ENCODE measurements around the gene TCF12.
"Not testable (repeated sequence)": the region's sequence is repeated elsewhere in the genome, so short reads cannot be mapped to it uniquely, and the experiment has no call there.

TCF12 gene

DNA sequence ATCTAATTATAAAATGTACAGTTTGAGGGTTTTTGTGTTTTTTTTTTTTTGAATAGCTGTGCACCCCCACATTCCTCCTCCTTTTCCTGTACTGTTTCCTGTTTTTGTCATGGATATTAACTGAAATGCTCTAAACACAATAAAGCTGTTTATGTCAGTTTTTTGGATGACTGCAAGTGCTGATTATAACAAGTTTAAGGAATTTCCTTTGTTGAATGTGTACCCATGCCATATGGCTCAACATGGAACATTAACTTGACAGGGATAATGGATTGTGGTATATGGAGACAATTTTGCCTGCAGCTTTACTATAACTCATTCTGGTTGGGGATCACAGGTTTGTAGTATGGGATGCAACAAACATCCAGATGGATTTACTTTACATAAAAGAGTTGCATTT lies 216.4 kb downstream of the TCF12 start:
- no peak for DNase-seq (ENCODE audit: low read depth in 2 of 2)

DNA sequence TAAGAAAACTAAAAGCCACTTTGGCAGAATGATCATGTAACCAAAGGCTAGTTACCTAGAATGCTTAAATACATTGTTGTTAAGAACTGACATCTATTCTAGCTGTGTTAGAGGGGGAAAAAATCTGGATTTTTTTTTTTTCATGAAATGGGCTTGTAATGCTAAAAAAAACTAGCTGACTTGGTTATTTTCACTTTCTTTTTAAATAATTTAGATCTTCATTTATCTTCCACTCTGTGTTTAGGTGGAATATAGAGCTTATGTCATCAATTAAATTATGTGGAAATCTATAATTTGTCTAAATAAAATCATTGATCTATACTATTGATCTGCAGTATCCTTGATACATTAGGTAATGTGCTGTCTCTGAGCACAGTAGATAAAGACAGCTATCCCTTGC lies 217.4 kb downstream of the TCF12 start:
- no peak for DNase-seq (ENCODE audit: low read depth in 2 of 2)

DNA sequence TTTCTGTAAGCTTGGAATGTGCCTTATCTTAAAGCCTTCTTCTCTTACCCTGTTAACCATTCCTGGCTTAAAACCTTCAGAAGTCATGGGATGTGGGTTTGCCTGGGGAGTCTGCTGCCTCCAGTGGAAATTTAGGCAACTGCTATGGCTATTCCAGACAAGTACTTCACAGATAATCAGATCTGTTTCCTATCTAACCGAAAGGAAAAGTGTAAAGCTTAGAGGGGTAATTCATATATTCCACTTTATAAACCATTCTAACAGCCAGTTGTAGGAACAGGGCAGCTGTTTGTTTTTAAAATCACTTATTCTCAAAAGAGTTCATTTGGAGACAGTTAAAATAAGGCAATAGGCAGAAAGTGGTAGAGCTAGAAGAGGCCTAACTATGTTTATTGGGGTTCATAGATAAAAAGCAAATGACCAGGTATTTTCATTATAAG lies 219.9 kb downstream of the TCF12 start:
- DNase-seq (ENCODE audit: low read depth in 2 of 2), result no peak

DNA sequence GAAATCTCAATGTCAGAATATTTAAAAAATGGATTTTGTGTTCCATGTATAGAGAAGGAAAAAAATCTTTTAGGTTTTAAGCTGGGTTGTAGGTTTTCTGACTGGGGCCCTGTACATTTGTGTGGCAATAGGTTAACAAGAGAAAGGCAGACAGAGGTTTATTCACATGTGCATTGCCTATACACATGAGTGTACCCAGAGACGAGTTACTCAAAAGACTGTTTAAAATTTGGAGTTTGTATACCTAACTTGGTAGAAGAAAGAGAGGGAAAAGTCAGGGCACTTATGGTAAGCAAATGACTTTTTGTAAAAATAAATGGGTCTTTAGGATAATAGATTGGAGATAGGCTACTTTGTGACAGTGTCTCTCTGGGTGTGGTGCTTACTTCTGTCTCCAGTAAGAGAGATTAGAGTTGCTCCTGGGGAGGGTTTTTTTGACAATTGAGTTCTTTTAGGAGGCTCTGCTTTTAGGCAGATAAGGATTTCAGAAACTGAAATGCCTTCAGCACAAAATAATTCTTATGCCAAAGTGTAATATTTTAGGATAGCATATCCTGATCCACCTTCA lies 225.2 kb downstream of the TCF12 start:
- no peak for DNase-seq (ENCODE audit: low read depth in 2 of 2)

DNA sequence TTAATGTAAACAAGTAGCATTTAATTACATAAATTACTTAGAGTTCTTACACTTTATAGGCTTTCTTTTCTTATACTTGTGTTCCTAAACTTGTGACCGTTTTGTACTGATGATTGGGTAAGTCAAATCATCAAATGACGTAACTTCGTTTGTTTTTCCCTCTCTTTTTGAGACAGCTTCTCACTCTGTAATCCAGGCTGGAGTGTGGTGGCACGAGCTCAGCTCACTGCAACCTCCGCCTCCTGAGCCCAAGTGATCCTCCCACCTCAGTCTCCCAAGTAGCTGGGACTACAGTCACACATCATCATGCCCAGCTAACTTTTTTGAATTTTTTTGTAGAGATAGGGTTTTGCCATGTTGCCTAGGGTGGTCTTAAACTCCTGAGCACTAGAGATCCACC lies 226.0 kb downstream of the TCF12 start:
- DNase-seq (ENCODE audit: low read depth in 2 of 2), result no peak

DNA sequence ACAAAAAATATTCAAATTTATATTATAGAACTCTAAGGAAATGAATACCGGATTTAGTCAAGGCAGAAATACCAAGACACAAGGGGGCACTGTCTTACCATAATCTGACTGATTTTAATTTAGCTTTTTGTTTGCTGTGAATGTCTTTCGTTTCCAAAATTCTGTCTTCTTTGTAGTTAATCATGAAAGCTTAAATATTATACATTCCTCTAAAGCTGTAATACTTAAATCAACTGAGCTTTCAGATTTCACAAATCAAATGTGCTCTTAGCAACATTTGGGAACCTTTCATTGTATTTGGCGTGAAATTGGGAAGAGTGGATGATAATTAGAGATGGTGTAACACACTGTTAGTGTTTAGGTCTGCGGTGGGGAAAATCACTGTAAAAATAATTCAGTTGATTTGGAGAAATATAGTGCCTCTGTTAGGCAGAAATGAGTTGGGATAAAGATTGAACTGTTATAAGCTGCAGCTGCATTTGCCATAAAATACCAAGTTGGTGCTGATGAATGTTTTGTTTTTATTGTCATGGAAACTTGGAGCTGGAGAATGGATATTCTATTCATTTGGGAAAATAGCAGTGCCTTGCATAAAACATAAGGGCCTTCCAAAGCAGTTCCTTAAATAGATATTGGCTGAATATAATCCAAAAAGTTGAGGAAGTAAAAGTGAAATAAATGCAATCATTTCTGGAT lies 228.2 kb downstream of the TCF12 start:
- DNase-seq (ENCODE audit: low read depth in 2 of 2), result no peak

DNA sequence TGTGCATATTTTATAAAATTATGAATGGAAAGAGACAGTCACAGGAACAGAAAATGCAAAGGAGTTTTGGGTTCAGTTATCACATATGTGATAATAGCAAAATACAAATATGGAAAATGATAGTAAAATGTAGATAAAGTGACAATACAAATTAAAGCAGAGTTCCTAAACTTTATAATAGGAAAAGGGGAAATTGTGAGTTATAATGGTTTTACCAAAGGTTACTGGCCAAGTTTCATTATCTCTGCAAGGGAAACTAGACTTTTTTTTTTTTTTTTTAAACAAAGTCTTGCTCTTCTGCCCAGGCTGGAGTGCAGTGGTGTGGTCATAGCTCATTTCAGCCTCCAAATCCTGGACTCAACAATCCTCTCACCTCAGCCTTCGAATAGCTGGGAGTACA lies 229.2 kb downstream of the TCF12 start:
- no peak for DNase-seq (ENCODE audit: low read depth in 2 of 2)

DNA sequence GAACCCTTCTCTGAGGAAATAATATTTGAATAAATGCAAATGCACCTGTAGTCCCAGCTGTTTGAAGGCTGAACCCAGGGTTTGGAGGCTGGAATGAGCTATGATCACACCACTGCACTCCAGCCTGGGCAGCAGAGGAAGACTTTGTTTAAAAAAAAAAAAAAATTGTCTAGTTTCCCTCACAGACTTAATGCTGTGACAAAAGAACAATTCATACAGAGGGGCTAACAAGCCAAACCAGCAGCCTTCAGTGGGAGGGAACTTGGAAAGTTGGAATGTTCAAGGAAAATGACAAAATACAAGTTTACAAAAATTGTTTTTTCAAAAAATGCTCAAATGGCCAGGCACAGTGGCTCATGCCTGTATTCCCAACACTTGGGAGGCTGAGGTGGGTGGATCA lies 229.8 kb downstream of the TCF12 start:
- no peak for DNase-seq (ENCODE audit: low read depth in 2 of 2)

DNA sequence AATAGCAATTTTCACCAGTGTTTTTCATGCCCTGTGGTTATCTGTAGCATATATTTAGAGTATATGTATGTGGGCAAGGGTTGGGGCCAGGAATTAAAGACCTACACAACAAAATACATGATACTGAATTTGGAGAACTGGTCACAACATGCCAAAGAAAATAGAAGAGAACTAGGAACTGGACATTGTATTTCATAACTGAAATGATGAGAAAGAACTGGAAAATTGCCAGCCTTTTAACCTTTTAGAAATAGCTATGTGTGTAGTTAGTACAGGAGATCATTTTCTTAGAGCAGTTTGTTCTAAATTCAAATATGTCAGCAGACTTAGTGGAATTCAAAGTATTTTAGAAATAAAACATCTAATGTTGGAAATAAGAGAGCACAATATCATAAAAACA lies 230.8 kb downstream of the TCF12 start:
- DNase-seq (ENCODE audit: low read depth in 2 of 2), result no peak

DNA sequence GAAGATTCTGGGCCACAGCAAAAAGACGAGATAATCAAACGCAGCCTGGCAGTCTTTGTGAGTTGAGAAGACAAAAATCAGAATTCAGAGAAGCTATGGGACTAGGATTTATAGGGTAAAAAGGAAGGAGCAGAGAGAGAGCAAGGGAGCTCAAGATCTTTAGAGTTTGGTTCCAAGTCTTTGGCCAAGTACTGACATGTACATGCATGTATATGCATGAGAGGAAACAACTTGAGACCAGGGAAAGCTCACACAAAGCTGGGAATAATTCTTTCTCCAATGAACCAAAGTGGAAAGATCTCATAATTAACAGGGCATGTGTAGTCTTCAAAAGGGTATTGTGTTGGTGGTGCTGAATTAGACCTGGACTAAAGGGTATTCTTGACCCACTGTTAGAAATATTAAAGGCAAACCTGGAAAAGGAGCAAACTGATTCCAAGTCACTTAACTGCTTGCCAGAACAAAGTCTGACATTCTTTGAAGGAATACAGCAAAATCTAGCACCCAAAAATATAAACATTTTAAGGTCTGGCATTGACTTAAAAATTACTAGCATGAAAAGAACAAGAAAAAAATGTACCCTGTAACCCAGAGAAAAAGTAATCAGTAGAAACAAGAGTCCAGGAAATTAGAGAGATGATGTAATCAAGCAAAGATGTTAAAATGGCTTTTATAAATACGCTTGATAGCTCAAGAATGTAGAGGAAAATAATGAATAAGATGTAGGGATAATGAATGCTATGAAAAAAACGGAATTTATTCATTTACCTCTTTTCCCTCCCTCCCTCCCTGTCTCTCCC lies 231.8 kb downstream of the TCF12 start:
- no peak for DNase-seq (ENCODE audit: low read depth in 2 of 2)

DNA sequence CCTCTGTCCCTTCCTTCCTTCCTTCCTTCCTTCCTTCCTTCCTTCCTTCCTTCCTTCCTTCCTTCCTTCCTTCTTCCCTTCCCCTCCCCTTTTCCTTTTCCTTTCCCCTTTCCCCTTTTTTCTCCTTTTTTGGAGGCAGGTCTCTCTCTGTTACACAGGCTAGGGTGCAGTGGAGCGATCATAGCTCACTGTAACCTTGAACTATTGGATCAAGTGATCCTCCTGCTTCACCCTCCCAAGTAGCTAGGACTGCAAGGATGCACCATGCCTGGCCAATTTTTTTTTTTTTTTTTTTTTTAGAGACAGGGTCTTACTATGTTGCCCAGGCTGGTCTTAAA lies 232.4 kb downstream of the TCF12 start:
- DNase-seq (ENCODE audit: low read depth in 2 of 2), result not testable (repeated sequence)

DNA sequence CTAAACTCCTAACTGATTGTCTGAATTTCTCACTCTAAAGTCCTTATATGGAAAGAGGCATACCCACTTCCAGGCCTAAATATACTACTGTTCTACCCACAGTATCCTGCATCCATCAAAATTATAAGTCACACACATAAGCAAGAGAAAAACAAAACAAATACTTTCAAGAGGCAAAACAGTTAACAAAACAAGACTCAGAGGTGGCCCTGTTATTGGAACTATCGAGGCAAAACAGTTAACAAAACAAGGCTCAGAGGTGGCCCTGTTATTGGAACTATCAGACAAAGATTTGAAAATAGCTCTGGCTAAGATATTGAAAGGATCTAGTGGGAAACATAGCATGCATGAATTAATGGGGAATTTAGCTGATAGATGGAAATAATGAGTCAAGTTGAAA lies 233.7 kb downstream of the TCF12 start:
- DNase-seq (ENCODE audit: low read depth in 2 of 2), result no peak

DNA sequence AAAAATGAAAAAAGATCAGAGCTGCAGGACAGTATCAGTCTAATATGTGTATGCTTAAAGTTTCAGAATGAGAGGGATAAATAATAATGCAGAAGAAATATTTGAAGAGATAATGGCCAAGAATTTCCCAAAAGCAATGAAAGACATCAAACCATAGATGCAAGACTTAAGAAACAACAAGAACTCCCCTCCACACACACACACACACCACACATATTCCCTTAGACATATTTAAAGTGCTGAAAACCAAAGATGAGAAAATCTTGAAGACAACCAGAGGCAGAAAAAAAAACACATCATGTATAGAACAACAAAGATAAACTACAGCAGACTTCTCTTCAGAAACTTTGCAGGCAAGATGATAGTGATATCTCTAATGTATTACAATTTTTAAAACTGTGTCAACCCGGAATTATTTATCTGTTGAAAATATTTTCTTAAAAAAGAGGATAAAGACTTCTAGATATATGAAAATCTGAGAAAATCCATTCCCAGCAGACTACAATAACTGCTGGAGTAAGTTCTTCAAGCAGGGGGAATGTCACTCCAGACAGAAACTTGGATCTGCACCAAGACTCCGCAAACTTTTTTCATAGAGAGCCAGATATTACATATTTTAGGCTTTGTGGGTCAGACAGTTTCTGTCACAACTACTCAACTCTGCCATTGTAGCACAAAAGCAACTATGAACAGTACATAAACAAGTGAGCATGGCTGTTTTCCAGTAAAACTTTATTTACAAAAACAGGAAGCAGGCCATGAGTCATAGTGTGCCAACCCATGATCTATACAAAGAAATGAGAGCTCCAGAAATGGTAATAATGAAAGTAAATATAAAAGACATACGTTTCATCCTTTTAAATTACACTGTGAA lies 234.5 kb downstream of the TCF12 start:
- DNase-seq (ENCODE audit: low read depth in 2 of 2), result no peak

DNA sequence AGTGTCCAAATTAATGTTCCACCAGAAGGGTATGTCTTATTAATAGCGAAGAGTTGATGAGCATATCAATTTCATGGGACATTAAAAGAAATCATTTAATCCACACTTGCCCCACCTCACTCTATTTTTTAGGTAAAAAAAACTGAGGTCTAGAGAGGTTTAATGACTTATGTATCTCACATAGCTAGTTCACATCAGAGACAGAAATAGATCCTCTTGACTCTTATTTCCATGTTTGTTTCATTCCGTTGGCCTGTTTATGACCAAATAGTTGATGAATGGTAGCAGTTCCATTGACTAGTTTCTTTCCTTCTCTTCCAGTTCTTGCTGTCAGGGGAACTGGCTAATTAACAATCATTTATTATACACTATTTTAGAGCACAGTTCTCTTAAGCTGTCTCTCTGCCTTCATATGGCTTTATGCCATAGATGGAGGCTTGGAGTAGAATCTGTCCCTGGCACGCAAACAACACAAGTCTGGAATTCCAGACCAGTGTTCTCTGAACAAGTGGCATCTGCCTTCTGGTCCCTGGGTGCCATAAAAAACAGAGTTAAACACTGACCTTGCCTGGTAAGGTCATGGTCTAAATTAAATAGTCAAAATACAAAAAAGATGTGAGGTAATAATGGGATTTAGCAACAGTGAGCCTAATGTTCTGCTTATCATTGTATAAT lies 237.9 kb downstream of the TCF12 start:
- no peak for DNase-seq (ENCODE audit: low read depth in 2 of 2)

DNA sequence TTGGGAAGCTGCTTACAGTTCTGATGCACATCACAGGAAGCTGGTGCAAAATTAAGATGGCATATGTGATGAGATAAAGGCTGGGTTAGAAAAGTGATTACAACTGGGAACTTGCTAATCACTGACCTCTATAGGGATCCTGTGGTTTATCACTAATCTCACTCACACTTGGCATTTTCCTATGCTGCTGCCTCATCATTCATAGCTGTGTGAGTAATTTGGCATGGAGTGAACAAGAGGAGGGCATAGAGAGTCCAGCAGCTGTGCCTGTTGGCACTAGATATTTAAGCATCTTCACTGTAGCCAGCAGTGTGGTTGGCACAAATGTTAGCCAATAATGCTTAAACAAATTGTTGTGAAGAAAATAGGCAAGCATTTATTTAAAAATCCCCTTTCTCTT lies 240.1 kb downstream of the TCF12 start:
- DNase-seq (ENCODE audit: low read depth in 2 of 2), result no peak

DNA sequence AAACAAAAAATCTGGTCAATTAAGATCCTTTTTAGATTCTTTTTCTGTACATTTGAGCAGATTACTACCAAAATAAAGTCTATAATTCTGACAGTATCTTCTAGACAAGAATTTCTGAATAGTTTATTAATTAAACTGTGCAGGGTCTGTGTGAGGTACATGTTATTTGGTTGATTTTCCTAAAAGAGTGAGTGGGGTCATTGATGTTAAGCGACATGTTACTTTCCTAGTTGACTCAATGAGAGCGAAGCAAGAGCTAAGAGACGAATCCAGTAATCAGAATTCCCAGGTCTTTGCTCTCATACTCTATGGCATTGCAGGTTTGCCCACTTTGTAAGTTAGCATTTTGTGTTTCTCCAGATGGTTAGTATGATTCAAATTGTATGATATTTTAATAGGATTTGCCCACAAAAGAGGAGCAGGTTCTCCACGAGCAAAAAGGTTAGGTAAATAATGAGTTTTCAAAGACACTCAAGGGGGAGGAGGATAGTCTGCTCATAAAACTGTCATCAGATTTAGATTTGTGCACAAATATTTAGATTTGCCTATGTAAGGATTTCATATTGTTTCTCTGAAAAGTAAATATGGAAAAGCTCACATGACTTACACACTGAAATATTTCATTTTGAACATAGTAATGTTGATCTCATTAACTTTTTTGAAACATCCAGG lies 240.7 kb downstream of the TCF12 start:
- no peak for DNase-seq (ENCODE audit: low read depth in 2 of 2)

DNA sequence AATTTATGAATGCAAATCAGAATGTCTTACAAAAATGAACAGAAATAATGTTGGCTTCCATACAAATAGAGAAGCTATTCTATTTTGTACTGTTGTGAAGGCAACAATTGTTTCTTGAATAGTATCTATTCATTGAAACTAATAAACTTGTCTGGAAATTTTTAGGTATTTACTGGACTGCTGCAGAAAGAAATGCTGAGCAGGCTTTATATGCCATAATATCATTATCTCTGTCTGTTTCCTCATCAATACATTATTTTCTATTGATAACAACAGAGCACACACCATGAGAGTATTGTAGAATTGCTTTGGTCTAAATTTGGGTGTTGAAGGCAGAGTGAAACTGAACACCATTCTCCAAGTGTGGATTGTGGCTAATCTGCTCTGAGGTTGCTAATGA lies 241.3 kb downstream of the TCF12 start:
- DNase-seq (ENCODE audit: low read depth in 2 of 2), result no peak

DNA sequence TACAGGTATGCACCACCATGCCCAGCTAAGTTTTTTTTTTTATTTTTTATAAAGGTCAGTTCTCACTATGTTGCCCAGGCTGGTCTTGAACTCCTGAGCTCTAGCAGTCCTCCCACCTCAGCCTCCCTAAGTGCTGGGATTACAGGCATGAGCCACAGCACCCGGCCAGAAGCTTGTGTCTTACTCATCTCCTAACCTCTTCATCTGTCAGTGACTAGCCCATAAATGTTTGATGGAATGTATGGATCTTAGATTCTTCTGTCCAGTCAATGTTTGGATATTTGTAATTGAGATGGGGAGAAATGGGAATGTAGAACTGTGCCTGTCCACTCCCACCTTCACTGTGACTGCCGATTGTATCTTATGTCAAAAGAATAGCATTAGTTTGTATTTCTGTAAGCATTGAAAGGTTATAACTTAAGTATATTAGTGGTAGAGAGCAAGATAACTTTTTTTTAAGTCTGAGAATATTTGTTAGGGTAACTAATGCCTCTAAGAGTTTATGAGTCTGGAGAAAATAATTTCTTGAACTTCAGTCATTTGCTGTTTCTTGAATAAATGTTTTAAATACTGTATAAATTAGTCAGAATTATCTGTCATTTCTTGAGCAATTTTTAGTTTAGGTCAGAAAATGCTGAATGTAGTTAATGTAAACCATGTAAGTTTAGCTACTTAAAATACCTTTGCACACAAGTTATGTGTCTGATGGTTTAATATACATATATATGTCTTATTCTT lies 242.5 kb downstream of the TCF12 start:
- DNase-seq (ENCODE audit: low read depth in 2 of 2), result no peak

DNA sequence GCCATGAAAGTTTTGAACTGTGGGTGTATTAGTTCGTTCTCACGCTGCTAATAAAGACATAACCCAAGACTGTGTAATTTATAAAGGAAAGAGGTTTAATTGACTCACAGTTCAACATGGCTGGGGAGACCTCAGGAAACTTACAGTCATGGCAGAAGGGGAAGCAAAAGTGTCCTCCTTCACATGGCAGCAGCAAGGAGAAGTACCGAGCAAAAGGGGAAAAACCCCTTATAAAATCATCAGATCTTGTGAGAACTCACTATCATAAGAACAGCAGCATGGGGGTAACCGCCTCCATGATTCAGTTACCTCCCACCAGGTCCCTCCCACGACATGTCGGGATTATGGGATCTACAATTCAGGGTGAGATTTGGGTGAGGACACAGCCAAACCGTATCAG lies 245.8 kb downstream of the TCF12 start:
- not testable (repeated sequence) for DNase-seq (ENCODE audit: low read depth in 2 of 2)

DNA sequence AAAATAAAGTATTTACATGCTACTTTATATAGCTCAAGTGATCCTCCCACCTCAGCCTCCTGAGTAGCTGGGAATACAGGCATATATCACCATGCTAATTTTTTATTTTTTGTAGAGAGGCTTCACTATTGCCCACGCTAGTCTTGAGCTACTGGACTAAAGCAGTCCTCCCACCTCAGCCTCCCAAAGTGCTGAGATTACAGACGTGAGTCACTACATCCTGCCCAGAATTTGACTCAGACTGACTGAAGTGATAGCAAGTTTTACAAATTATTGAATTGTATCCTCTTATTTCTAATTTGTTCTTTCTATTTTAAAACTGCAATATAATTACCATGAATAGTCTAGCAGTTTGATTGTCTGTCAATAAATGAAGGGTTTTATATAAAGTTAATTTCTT lies 247.5 kb downstream of the TCF12 start:
- no peak for DNase-seq (ENCODE audit: low read depth in 2 of 2)
